GM06990 (cell line): ENCODE data around the gene NNMT.

ENCODE experiments used
- DNase-seq: peaks from one replicate; pipeline ENCODE4 v3.0.0-alpha.2; 2011; ENCODE audit not compliant: insufficient read length; ENCODE audit errors: extremely low read depth
- H3K27me3 ChIP-seq: replicated peaks from 2 replicates; pipeline ENCODE4 v1.6.0; 2011; ENCODE audit warnings: low read length; ENCODE audit not compliant: control insufficient read depth, insufficient read depth
- H3K36me3 ChIP-seq: 2 replicates; pipeline ENCODE4 v1.5.1; 2011; ENCODE audit warnings: low read length; ENCODE audit not compliant: control insufficient read depth, insufficient read depth
- H3K4me3 ChIP-seq: replicated peaks from 2 replicates; pipeline ENCODE4 v1.5.1; 2011; ENCODE audit warnings: low read depth, mild to moderate bottlenecking, control low read depth, low read length
- CTCF ChIP-seq: IDR thresholded peaks from 2 replicates; pipeline ENCODE4 v1.5.1; 2011; ENCODE audit warnings: low read length, control low read depth, mild to moderate bottlenecking, inconsistent platforms; ENCODE audit not compliant: insufficient read depth, poor library complexity, severe bottlenecking

The NNMT gene

GRCh38 chr11:114298710-114299109 is 2.5 kb downstream of the NNMT start:
- no peaks in the 10 kb centered on the region for H3K36me3 ChIP-seq
- no peak overlapping the region for H3K4me3 ChIP-seq
- TF ChIP-seq CTCF, result no peak
- H3K27me3 ChIP-seq, result no peaks in the 10 kb centered on the region
- DNase-seq, result no peak

GRCh38 chr11:114301088-114301487 is 4.9 kb downstream of the NNMT start:
- H3K36me3 ChIP-seq, result no peaks in the 10 kb centered on the region
- no peak for TF ChIP-seq CTCF
- H3K27me3 ChIP-seq, result no peaks in the 10 kb centered on the region; the same call in 1 of the 2 replicates
- H3K4me3 ChIP-seq, result no peak overlapping the region
- DNase-seq, result no peak

- Histone ChIP-seq H3K36me3 (no peaks in the 10 kb centered on the region), H3K4me3 (no peak overlapping the region), H3K27me3 (no peaks in the 10 kb centered on the region; the same call in 1 of the 2 replicates)
- no peak for TF ChIP-seq CTCF
- no peak for DNase-seq
These were observed 5.7 kb downstream of the NNMT start for GRCh38 chr11:114301927-114302326.

- Histone ChIP-seq H3K36me3 (no peaks in the 10 kb centered on the region), H3K4me3 (no peak overlapping the region), H3K27me3 (no peaks in the 10 kb centered on the region; the same call in 1 of the 2 replicates)
- no peak for DNase-seq
- TF ChIP-seq CTCF, result no peak
These were observed 6.5 kb downstream of the NNMT start for GRCh38 chr11:114302663-114303062.

GRCh38 chr11:114304065-114304464 is 7.9 kb downstream of the NNMT start:
- peaks cover 1% of the 10 kb centered on the region; the same call in 1 of the 2 replicates for H3K27me3 ChIP-seq
- no peak overlapping the region for H3K4me3 ChIP-seq
- no peak for DNase-seq
- H3K36me3 ChIP-seq, result no peaks in the 10 kb centered on the region
- no peak for TF ChIP-seq CTCF

GRCh38 chr11:114304969-114305368 is 8.8 kb downstream of the NNMT start:
- Histone ChIP-seq H3K27me3 (peaks cover 1% of the 10 kb centered on the region; the same call in 1 of the 2 replicates), H3K36me3 (no peaks in the 10 kb centered on the region), H3K4me3 (no peak overlapping the region)
- no peak for DNase-seq
- TF ChIP-seq CTCF, result no peak
